Activated B cell treated with CpG ODN at 0.5 μM for 24 hours (primary cell): ENCODE data around the gene DNAJC18. TPM values are rescaled to one million over a fixed set of nuclear protein-coding genes. Genes with fewer than 3 reads are reported as not detected.
A peak's percentile ranks its signal among the peaks of the same experiment; 100 is the strongest.

ENCODE experiments used
- ATAC-seq: fragments of 200-7000 bp; cut with Tn5 transposase; one replicate; pipeline ENCODE4 v1.10.0; 2021; ENCODE audit warnings: low read depth, mild to moderate bottlenecking, moderate library complexity
- CTCF ChIA-PET: fragments of 350-600 bp; sonication (Branson Sonifier 250); formaldehyde crosslinking; loops from one replicate; lab custom pipeline; 2021; ENCODE audit warnings: antibody characterized with exemption; lab: Charles Lee
- POLR2A ChIA-PET: fragments of 350-600 bp; sonication (Branson Sonifier 250); formaldehyde crosslinking; loops from one replicate; lab custom pipeline; 2021; ENCODE audit warnings: antibody characterized with exemption; lab: Charles Lee
- DNase-seq: peaks from one replicate; pipeline ENCODE4 v3.0.0; 2022
- H3K27ac Mint-ChIP-seq: one replicate; pipeline ENCODE4 v1.8.0; 2020; ENCODE audit warnings: mixed read lengths
- H3K27me3 Mint-ChIP-seq: one replicate; pipeline ENCODE4 v1.8.0; 2021; ENCODE audit warnings: mixed read lengths
- H3K36me3 Mint-ChIP-seq: one replicate; pipeline ENCODE4 v1.8.0; 2021; ENCODE audit warnings: low read depth, mixed read lengths
- H3K4me1 Mint-ChIP-seq: one replicate; pipeline ENCODE4 v1.8.0; 2021; ENCODE audit warnings: mixed read lengths
- H3K4me3 Mint-ChIP-seq: one replicate; pipeline ENCODE4 v1.8.0; 2020; ENCODE audit warnings: mild to moderate bottlenecking, mixed read lengths
- H3K9me3 Mint-ChIP-seq: one replicate; pipeline ENCODE4 v1.8.0; 2020; ENCODE audit warnings: mixed read lengths
- intact Hi-C: fragments of 100-400 bp; cut with micrococcal nuclease; formaldehyde crosslinking; loops from one replicate; pipeline ENCODE4 v1.15.1; 2024
- total RNA-seq: library from RNA; stranded (reverse); gene quantifications from 2 replicates; pipeline ENCODE4 v1.2.3, GENCODE V29; 2022
- TF ChIP-seq, protein P1 (sequence below): fragments of 200-600 bp; IDR thresholded peaks from one replicate; pipeline ENCODE4 v1.8.0; 2022; ENCODE audit warnings: antibody characterized with exemption, mild to moderate bottlenecking

The DNAJC18 gene
- total RNA-seq, 1 donor from 2014 or later = 9.1 TPM

GRCh38 chr5:139396691-139397090 is 42.6 kb downstream of the DNAJC18 start:
- intact Hi-C loops = loop anchor here (10.0 kb wide), 1 partner anchor 572 kb away; no protein-coding TSS in a partner anchor
- Mint-ChIP-seq H3K27me3 (no peaks in the 10 kb centered on the region), H3K36me3 (peaks cover 7% of the 10 kb centered on the region), H3K4me3 (no peak overlapping the region), H3K4me1 (peaks cover 6% of the 10 kb centered on the region), H3K9me3 (no peaks in the 10 kb centered on the region), H3K27ac (no peak overlapping the region)
- CTCF ChIA-PET = interaction anchor here (1.1 kb wide), 1 partner anchor 146 kb away, joined by 4 read pairs; no protein-coding TSS in a partner anchor
- ATAC-seq = no peak
- DNase-seq = no peak
- POLR2A ChIA-PET = no interaction called here
- TF ChIP-seq, protein P1, sequence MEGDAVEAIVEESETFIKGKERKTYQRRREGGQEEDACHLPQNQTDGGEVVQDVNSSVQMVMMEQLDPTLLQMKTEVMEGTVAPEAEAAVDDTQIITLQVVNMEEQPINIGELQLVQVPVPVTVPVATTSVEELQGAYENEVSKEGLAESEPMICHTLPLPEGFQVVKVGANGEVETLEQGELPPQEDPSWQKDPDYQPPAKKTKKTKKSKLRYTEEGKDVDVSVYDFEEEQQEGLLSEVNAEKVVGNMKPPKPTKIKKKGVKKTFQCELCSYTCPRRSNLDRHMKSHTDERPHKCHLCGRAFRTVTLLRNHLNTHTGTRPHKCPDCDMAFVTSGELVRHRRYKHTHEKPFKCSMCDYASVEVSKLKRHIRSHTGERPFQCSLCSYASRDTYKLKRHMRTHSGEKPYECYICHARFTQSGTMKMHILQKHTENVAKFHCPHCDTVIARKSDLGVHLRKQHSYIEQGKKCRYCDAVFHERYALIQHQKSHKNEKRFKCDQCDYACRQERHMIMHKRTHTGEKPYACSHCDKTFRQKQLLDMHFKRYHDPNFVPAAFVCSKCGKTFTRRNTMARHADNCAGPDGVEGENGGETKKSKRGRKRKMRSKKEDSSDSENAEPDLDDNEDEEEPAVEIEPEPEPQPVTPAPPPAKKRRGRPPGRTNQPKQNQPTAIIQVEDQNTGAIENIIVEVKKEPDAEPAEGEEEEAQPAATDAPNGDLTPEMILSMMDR = no peak

- POLR2A ChIA-PET = interaction anchor here (0.5 to 0.9 kb wide), 3 partner anchors 8 to 85 kb away, joined by 3 to 11 read pairs (median 5); partner anchors contain the start of genes PAIP2 and SPATA24
- peaks cover 13% of the 10 kb centered on the region for H3K4me1 Mint-ChIP-seq
- no peak overlapping the region for H3K4me3 Mint-ChIP-seq
- H3K9me3 Mint-ChIP-seq = no peaks in the 10 kb centered on the region
- no peak overlapping the region for H3K27ac Mint-ChIP-seq
- TF ChIP-seq, protein P1 = no peak
- H3K27me3 Mint-ChIP-seq = no peaks in the 10 kb centered on the region
- H3K36me3 Mint-ChIP-seq = peaks cover 7% of the 10 kb centered on the region
- CTCF ChIA-PET = interaction anchor here (1.1 kb wide), 3 partner anchors 27 to 145 kb away, joined by 3 to 4 read pairs (median 3); partner anchors contain the start of gene PAIP2
- intact Hi-C loops = loop anchor here (10.0 kb wide), 1 partner anchor 571 kb away; no protein-coding TSS in a partner anchor
- no peak for ATAC-seq
- DNase-seq = no peak
These were observed 43.3 kb downstream of the DNAJC18 start for GRCh38 chr5:139395844-139396640.

DNA sequence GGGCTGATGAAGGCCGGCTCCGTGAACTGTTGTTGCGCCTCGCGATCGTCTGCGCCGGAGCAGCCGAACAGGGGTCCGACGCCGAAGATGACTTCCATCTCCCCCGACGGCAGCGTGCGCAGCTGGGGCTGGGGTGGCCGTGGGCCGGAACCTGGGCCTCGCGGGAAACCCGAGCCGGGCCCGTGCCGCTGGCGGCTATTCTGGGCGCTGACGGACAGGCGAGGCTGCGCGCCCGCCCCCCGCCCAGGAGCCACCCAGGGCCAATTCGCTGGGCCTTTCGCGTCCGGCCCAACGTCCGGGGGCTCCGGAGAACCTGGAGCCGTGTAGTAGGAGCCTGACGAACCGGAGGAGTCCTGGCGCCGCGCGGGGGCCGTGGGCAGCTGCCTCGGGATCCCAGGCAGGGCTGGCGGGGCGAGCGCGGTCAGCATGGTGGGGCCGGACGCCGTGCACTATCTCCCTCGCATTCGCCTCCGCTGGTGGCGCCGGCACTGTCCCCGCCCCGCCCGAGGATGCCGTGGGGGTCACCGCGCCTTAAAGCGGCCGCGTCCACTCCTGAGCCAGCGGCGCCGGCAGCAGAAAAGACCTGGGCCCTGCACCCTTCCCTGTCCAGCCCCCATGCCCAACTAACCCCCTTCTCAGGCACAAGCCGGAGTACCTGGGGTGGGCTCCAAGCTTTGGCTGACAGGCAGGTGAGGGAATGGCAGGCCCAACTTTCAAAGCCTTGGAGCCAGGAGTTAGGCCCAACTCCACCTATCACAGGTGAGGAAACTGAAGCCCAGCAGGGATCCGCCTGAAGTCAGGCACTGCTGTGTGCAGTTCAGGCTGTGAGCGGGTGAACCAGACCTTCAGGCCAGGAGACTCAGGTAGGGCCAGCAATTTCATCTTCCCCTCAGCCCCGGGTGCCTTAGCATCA is 44.4 kb downstream of the DNAJC18 start, which contains the start of gene PROB1:
Gene PROB1, minus strand, starts transcription at position 451 of the 913 bp plus-strand sequence. Its CDS starts 23 bp downstream, at position 428.
- ChIA-PET CTCF (interaction anchor here (1.1 kb wide), 2 partner anchors 28 to 53 kb away, joined by 3 read pairs; partner anchors contain the start of gene PAIP2), POLR2A (interaction anchor here (0.8 to 2.8 kb wide), 4 partner anchors 9 to 819 kb away, joined by 3 to 12 read pairs (median 4); partner anchors contain the start of genes PAIP2 and SPATA24)

DNA sequence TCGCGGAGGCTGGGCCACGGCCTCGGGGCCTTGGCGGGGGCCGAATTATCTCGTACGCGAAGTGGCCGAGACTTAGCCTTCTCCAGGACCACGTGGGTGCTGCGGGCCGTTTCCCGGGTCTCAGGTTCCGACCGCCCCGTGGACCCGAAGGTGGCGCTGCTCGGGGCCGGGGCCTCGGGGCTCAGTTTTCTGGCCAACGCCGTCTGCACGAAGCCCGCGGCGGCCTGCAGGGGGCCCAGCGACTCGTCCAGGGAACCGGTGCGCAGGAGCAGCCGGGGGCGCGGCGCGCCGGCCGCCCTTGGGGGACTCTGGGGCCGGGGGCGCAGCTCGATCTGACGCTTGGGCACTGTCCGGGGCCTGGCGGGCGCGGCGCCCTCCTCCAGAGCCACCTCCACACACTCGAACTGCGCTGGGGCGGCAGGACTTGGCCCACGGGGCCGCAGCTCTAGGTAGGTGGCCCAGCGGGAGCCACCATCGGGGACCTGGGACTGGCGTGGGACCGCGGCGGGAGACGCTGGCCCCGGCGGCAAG is 45.1 kb downstream of the DNAJC18 start:
- Mint-ChIP-seq H3K27me3 (no peaks in the 10 kb centered on the region), H3K4me1 (peaks cover 28% of the 10 kb centered on the region), H3K27ac (no peak overlapping the region), H3K9me3 (no peaks in the 10 kb centered on the region), H3K36me3 (peaks cover 9% of the 10 kb centered on the region), H3K4me3 (peak overlapping the region; percentile 94)
- intact Hi-C loops = loop anchor here (5.0 to 10.0 kb wide), 4 partner anchors 197 to 718 kb away; partner anchors contain the start of genes PURA and SIL1
- CTCF ChIA-PET = interaction anchor here (1.5 kb wide), 1 partner anchor 20 kb away, joined by 3 read pairs; no protein-coding TSS in a partner anchor
- POLR2A ChIA-PET = interaction anchor here (0.8 to 7.5 kb wide), 4 partner anchors 10 to 818 kb away, joined by 3 to 112 read pairs (median 8); partner anchors contain the start of genes PAIP2 and SPATA24
- TF ChIP-seq, protein P1 = no peak
- ATAC-seq (peak; percentile 15), DNase-seq (peak; percentile 77)

More for the DNA sequence above, 44.4 kb downstream of the DNAJC18 start, which contains the start of gene PROB1:
- H3K4me1 Mint-ChIP-seq = peaks cover 24% of the 10 kb centered on the region
- ATAC-seq (no peak), DNase-seq (no peak)
- TF ChIP-seq, protein P1 = no peak
- peaks cover 7% of the 10 kb centered on the region for H3K36me3 Mint-ChIP-seq
- H3K27me3 Mint-ChIP-seq = no peaks in the 10 kb centered on the region
- H3K27ac Mint-ChIP-seq = no peak within 1 kb of the TSS
- no peaks in the 10 kb centered on the region for H3K9me3 Mint-ChIP-seq
- H3K4me3 Mint-ChIP-seq = peak within 1 kb of the TSS; percentile 94
- intact Hi-C loops = loop anchor here (5.0 to 10.0 kb wide), 4 partner anchors 198 to 717 kb away; partner anchors contain the start of genes PURA and SIL1
